Hematopoietic multipotent progenitor cell treated with erythropoietin and hydrocortisone succinate and interleukin-3 and kit ligand, for 6 days (in vitro differentiated cells): ENCODE measurements around the gene PROM2.
"Not testable (repeated sequence)": the region's sequence is repeated elsewhere in the genome, so short reads cannot be mapped to it uniquely, and the experiment has no call there.

ENCODE experiments used
- DNase-seq: peaks from one replicate; pipeline ENCODE4 v3.0.0-alpha.2; 2015

Gene PROM2

GRCh38 chr2:95269036-95269680 is 5.1 kb upstream of the PROM2 start:
- no peak for DNase-seq

- not testable (repeated sequence) for DNase-seq
These were observed 4.5 kb upstream of the PROM2 start for GRCh38 chr2:95269745-95270144.

DNA sequence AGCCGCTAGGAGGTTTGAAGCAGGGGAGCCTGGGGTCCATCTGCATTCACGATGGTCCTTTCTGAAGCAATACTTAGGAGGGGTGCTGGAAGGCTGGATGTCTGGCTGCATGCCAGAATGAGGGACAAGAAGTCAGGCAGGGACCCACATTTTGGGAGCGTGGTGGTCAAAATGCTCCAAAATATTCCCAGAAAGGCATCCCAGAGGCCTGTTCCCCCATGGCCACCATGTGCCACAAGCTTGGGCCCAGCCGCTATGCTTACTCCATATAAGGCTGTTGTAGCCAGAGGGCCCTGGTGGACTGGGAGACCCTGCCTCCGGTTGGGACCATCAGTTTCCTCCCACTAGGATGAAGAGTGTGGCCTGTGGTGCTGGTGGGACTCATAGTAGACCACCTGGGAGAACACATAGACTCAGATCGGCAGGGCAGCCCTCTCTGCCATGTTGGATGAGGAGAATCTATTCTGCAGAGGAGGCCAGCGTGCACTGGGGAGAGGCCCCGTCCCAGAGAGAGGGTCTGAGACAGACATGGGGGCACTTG is 3.6 kb upstream of the PROM2 start:
- no peak for DNase-seq

DNA sequence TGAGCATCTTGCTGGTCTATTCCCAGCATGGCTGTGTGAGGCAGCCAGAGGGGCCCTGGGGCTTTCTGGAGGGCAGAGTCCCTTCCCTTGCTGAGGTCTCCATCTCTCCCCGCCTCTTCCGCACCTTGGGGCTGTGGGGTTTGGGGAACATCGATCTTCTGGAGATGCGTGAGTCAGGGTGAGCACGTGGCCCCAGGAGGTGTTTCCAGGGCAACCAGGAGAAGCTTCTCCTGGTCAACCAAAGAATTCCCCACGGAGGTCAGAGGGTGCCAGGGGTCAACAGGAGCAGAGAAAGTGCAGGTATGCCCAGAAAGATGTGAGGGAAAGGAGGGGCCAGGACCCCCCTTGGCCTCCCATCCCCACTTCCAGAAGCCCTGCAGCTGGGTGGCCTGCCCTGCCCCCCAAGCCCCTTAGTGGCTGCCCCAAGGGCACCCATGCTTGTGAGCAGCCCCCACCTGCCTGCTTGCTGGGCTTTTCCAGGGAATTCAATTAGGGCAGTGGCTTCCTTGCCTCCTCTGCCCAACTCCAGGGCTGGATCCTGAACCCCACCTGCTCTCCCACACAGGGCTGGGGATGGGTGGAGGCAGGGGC is 2.8 kb upstream of the PROM2 start:
- DNase-seq: no peak

DNA sequence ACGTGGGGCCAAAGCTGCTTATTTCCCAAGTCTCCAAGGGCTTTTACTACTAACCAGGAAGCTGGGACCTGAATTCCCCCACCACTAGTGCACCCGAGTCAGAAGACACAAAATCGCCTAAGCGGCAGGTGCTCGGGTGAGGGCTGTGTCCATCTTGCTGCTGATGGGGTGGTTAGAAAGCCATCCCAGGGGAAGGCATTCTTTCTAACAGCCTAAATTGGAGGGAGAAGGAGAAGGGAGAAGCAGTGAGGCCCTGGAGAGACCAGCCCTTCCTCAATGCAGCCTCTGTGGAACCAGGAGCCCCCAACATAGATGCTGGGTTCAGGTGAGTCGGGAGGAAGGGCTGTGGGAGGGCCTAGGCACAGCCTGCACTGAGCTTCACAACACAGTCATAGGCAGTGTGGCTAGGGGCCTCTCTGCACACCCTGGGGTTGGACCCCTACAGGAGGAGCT is 1.9 kb upstream of the PROM2 start:
- no peak for DNase-seq

DNA sequence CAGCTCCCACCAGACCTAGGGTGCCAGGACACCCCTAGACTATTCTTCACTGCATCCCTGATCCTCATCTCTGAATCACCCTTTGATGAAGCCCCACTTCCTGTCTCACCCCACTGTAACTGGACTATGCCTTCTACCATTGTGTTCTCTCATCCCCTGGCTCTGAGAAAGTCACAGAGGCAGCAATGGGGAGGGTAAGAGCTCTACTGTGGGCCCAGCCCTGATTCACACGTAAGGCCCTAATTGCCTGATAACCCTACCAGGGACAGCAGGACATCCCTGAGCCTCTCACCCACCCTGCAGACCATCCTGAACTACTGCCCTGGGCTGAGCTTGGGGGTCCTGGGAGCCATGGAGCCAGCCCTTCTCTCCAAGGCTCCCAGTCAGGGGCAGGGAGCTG is 1.5 kb upstream of the PROM2 start:
- no peak for DNase-seq

GRCh38 chr2:95273566-95274290 is 521 bp upstream of the PROM2 start:
- DNase-seq: no peak

- no peak for DNase-seq
These were observed 884 bp downstream of the PROM2 start for GRCh38 chr2:95275151-95275515.

GRCh38 chr2:95275601-95276243 is 1.5 kb downstream of the PROM2 start:
- no peak for DNase-seq

GRCh38 chr2:95276244-95276887 is 2.1 kb downstream of the PROM2 start:
- no peak for DNase-seq

GRCh38 chr2:95276888-95277245 is 2.6 kb downstream of the PROM2 start:
- DNase-seq: no peak

DNA sequence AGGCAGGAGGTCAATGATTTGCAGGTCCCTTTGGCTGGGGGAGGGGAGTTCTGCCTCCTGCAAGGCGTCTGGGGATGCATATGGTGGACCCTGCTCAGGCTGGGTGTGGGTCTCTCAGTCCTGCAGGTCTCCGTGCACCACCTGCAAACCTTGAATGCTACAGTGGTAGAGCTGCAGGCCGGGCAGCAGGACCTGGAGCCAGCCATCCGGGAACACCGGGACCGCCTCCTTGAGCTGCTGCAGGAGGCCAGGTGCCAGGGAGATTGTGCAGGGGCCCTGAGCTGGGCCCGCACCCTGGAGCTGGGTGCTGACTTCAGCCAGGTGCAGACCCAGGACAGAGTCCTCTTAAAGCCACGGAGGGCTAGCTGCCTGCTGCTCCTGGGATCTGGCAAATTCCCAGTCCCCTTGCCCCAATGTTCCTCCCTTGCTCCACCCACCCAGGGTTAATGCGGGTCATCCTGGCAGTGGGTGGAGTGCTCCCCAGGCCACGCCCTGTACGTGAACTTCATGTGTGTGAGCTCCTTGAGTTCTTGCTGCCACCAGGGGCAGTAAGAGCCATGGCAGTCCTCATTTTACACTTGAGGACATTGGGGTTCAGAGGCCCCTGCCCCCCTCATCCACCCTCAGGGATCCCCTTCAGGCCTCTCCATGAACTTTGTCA is 3.1 kb downstream of the PROM2 start:
- DNase-seq: peak; percentile 36

DNA sequence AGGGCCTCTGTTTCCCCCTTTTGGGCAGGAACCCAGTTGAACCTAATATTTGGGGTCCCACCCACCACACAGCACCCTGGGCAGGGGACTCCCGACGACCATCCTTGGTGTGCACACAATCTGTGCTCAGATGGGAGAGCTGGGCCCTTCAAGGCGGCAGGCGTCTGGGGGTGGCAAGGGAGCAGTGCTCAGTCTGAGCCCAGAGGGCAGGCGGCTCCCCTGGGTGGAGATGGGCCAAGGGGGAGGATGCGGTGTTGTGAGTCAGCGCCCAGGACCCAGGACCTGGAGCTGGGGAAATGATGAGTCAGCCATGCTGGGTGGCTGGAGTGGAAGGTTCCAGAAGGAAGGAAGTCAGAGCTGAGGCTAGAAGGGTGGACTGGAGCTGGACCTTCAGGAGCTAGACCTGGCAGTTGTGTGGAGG is 3.8 kb downstream of the PROM2 start:
- no peak for DNase-seq

GRCh38 chr2:95278637-95279225 is 4.5 kb downstream of the PROM2 start:
- DNase-seq: no peak

- DNase-seq: no peak
These were observed 5.3 kb downstream of the PROM2 start for GRCh38 chr2:95279435-95280035.

DNA sequence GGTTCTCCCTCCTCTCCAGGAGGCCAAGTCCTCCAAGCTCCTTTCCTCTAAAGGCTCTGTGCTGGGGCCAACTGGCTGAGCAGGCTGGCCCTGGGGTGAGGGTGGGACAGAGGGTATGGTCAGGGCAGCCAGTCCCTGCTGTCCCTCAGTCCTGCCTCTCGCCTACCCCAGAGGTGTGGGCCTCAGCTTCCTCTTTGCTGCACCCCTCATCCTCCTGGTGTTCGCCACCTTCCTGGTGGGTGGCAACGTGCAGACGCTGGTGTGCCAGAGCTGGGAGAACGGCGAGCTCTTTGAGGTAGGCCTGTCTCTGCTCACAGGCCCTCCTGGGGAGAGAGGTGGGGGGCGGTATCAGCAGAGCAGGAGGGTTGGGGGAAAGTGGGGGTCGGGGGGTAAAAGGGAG is 6.8 kb downstream of the PROM2 start:
- no peak for DNase-seq

DNA sequence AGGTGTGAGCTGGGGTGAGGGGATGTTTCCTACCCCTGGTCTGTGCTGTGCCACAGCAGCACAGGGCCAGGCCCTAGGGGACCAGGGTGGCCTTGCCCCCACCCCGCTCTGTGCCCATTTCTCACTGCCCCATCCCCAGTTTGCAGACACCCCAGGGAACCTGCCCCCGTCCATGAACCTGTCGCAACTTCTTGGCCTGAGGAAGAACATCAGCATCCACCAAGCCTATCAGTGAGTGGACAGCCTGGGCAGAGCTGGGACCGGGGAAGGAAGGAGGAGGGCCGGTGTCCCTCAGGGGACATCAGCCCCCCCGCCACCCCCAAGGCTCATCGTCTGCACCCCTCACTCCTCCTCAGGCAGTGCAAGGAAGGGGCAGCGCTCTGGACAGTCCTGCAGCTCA is 7.5 kb downstream of the PROM2 start:
- DNase-seq: no peak

- DNase-seq: no peak
These were observed 8.2 kb downstream of the PROM2 start for GRCh38 chr2:95282458-95282857.

- no peak for DNase-seq
These were observed 9.3 kb downstream of the PROM2 start for GRCh38 chr2:95283562-95283961.

DNA sequence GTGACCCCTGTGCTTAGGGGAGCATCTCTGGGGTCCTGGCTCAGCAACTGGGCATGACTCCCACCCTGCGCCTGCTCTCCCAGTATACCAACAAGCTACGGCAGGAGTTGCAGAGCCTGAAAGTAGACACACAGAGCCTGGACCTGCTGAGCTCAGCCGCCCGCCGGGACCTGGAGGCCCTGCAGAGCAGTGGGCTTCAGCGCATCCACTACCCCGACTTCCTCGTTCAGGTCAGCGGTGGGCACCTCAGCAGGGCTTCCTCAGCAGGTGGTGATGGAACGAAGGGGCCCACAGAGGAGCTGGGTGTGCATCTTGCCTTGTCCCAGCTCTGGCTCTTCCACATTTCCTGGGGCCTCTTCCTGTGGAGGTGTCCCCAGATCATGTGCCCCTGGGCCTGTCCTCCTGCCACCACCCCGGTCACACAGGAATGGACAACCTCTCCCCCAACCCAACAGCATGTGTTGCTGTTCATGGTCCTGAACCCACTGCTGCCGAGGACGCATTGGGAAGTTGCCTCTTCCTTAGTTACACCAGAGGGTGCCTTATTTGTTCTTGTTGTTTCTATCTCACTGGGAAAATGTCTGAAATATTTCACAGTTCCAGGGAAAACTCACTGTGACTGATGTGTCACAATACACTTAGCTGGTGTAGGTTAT is 10.8 kb downstream of the PROM2 start:
- DNase-seq: no peak

- no peak for DNase-seq
These were observed 11.3 kb downstream of the PROM2 start for GRCh38 chr2:95285542-95285932.
